NCI-H2196 treated with DMSO at 0.1 percent for 48 hours (cell line): ENCODE data around the gene MINDY4.
"Not testable (repeated sequence)": the region's sequence is repeated elsewhere in the genome, so short reads cannot be mapped to it uniquely, and the experiment has no call there.

Experiments used
- DNase-seq: peaks from one replicate; lab custom pipeline; 2025; ENCODE audit not compliant: unreplicated experiment; lab: John Stamatoyannopoulos, UW

The MINDY4 gene

DNA sequence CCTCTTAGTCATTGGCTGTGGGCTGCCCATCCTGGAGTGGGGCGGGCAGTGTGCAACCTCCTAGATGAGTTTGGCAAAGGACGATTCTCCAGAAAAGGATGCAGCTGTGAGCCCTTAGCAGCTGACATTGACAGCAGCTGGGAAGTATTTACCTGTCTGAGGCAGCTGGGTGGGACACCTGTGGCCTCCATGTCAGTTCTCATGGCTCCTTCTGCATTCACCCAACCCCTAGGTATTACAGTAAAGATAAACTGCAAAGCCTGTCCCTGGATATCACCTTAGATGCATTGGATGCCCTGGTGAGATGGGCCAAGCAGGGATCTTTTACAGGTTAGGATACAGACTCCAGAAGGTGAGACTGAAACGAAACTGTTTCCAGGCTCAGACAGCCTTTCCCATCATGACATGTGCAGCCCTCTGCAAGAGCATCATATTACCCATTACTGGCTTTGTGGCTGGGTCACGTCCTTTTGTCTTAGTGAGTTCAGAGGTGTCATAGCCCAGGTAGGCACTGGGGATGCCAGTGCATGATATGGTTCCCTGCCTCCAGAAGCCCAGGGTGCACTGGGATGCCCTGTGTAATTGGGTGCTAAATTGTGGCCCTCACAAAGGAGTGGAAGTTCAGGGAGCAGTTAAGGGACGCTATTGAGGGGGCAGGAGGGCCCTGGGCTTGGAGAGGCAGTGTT, 28.9 kb downstream of the MINDY4 start:
- no peak for DNase-seq

DNA sequence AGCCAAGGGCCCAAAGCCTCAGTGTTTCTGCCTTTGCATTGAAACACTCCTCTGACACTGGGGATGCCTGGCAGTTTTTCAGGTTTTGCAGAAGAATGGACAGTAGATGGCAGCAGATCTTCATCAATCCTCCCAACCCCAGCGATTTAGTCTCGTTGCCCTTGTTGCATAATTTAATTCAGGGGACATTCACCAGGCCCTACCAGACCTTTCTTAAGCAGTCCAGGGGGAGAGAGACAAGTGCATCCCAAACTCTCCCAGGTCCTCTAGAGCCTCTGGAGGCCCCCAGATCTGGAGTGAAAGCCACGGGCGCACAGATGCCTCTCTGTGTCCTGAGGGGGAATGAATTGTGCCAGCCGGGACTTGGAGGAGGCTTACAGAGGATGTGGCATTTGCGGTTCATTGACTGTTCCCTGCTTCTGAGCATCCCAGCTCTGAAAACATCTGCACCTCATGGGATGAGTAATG, 29.6 kb downstream of the MINDY4 start:
- DNase-seq, result peak; percentile 25

DNA sequence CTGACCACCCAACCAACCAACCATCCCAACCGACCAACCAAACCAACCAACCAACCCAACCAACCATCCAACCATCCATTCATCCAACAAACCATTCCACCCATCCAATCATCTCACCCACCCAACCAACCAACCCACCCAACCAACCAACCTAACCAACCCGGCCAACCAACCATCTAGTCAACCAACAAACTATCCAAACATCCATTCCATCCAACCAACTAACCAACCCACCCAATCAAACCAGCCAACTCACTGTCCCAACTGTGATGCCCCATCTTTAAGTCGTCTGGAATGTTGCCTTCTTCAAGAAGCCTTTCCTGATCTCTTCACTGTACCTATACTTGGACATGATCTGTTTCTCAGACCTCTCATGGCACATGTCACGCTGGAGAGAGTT, 31.6 kb downstream of the MINDY4 start:
- DNase-seq, result no peak

DNA sequence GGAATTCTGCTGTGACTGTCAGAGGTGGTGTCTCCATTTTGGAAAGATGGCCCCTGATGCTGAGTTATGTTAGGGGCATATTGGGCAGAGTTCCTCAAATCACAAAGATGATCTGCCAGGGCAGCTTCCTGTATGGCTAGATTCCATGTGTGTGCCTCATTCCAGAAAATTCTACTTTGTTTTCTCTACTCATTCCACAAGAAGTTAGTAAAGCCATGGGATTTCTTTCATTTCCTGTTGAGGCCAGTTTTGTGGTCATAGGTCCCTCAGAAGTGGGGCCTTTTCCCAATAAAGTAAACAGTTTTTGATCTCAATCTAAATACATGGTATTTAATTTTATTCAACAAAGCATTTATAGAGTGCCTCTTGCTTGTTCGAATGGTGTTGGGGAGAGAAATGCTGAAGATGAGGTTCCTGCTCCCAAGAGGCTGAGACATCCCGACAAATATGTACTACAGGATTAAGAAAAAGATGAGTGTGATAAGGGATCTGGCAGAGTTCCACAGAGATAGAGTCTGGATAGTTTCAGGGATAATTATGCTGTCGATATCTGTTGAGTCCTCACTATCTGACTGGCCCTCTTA, 33.0 kb downstream of the MINDY4 start:
- no peak for DNase-seq

DNA sequence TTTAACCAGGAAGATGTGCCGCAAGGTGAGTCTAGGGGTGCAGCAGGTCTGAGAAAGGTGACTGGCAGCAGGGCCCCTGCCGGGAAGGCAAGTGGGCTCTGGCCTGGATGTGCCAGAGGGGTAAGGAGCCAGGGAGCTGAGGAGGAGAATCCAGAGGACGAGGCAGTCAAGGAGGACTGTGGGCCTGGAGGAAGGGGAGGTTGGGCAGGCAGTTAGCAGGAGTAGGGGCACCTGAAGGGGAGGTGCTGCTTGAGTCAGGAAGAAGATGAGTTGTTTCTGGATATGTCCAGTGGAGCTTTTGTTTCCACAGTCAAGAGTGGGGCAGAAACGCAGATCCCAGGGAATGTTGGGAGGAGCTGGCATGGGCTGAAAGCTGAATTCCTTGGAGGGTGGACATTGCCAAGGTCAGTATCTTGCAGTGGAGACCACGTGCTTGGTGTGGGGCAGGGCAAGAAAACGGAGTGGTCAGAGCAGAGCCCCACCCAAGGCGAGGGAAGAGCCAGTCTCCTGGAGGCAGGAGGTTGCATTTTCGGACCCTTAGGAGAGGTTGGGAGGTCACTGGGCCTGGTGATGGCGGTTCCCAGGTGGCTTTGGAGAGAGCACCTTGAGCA, 34.0 kb downstream of the MINDY4 start:
- no peak for DNase-seq

DNA sequence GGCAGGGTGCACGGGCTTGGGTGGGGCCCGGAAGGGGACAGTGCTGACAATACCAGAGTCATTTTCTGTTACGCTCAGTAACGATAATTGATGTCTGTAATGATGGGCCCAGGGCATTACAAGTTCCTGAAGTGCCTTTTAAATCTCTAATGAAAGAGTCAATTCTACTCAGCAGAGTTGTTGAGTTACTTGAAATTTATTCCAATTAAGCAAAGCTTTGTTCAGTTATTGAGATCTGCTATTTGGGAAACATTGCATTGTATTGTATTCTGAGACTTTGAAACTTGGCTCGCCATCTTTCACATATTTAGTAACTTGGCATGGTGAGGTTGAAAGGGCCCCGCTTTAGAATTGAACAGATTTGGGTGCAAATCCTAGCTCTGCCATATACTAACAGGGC, 34.7 kb downstream of the MINDY4 start:
- DNase-seq, result no peak

DNA sequence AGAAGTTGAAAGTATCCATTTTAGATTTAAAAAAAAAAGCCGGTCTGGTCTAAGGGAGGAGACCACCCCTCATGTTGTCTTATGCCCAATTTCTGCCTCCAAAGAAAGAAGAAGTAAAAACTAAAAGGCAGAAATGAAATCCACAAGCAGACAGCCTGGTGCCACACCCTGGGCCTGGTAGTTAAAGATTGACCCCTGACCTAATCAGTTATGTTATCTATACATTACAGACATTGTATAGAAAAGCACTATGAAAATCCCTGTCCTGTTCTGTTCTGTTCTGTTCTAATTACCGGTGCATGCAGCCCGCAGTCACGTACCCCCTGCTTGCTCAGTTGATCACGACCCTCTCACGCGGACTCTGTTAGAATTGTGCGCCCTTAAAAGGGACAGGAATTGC, 36.3 kb downstream of the MINDY4 start:
- not testable (repeated sequence) for DNase-seq

DNA sequence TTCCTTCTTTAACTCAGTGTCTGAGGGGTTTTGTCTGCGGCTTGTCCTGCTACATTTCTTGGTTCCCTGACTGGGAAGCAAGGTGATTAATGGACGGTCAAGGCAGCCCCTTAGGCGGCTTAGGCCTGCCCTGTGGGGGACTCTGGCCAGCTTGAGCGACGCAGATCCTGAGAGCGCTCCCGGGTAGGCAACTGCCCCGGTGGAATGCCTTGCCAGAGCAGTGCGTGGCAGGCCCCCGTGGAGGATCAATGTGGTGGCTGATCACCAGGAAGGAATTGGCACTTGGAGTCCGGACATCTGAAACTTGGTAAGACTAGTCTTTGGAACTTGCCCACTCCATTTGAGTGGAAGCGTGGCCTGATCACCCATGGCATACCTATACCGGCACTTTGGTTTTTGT, 36.7 kb downstream of the MINDY4 start:
- not testable (repeated sequence) for DNase-seq

DNA sequence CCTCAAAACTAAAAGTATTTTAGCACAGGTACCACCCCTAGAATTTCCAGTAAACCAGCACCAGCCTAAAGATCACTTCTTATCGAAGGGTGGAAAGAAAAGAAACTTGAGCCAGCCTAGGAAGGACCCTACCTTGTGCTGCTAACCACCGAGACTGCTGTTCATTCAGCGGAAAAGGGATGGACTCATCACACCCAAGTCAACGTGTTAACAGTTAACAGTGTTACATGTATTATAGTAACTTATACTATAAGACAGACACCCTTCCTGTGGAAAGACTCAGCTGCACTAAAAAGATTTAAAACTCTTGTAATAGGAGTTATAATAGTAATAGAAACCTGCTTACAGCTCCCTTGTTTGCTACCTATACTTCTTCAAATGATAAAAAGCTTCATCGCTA, 39.8 kb downstream of the MINDY4 start:
- DNase-seq, result no peak

DNA sequence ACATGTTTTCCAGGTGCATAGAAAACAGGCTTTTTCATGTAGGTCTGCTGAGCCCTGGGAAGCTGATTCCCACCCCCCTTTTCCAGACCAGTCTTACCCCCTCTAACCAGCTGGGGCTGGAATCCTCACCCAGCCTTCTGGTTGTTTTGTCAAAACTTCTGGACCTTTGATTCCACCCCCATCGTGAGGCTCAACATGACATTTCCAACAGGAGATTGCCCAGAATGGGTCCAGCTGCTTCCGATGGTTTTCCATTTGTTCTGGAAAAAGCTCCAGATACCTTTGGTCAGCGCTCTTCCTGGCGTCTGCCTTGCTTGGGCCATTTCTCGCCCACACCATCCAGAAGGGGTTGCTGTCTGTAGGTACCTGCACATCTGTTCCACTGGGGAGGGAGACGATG, 41.5 kb downstream of the MINDY4 start:
- no peak for DNase-seq

DNA sequence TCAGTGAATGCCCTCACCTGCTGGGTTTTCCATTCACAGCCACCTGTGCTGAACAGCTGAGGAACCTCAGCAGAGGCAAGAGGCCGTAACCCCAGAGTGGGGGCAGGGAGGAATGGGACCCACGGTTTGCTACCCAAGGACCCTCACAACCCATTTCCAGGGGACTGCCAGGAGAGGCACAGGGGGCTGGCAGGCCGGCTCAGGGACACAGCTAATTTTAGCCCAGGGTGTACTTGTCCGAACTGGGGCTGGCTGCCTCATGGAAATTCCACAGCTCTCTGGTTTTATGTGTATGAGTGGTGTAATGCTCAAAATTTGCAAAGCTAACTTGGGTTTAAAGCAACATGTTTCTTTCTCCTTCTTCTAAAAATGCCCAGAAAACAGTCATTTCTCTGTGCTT, 42.2 kb downstream of the MINDY4 start:
- DNase-seq, result no peak

DNA sequence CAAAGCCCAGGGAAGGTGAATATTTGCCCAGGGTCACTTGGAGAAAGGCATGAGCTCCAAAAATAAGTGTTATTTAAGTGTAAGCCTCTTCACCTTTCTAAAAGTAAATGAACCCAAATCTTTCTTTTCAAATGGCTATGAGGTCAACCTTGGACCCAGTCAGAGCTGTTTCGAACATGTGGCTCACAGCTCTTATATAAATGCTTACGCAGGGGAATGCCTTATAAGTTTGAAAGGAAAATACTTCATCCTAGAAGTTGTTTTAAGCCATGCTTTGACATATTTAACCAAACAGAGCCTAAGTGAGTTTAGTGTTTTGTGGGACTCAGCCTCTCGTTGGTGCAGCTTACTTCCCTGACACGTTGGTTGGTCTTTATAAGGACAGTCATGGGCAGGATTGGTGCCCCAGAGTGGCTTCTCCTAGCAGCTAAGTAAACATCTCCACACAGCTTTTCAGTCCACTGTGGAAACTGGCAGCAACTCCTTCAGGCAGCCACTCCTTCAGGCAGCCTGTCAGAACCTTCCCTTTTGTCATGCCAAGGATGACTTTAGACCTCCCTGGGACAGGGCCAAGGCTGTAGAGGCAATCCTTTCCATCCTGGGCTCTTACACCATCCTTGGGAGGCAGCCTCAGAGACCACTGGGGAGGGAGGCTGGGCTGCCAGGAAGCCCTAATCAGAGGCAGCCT, 43.6 kb downstream of the MINDY4 start:
- no peak for DNase-seq

DNA sequence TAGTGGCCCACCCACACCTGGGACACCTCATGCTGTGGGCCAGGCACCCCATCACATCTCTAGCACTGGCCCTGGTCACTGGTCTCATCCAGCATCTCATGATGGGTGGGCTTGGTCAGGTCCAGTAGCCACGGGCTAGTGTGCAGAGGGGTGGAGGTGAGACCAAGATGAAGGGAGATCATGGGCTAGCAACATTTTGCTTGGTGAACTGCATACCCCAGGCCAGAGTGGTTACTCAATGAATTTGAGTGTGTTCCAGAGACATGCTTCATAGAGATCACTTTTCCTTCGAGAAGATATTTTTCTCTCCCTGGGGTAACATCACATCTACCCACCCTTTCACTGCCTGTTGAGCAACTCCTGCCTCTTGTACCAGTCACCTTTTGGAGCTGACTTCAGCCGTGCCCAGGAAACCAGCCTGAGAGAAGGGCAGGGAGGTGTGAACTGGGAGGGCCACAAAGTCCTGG, 44.2 kb downstream of the MINDY4 start:
- DNase-seq, result no peak

DNA sequence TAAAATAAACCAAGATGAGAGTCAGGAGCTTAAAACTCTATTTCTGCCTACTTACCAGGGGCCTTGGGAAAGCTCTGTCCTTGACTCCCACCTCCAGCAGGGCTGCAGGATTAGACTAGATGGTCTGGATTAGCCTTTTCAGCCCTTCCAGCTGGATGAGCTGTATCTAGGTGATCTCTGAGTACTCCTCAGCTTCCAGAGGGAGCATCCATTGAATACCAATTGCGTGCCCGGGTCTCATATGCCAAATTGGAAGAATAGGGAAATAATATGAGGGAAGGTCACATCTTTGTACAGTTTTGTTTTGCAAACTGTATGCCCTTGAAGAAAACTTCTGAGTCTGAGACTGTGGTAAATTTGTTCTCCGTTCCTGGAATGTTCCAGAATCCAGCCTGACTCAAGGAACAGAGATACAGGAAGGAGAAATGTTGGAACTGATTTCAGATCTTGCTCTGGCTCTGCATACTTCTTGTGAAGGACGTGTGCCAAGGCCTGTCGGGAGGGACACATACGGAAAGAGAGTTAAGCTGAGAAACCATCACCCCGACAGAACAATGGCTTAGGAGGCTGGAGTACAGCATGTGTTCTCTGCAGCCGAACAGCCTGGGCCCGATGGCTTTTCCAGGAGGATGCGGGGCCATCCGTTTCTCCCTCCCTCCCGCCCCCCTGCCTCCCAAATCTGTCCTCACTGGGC, 44.9 kb downstream of the MINDY4 start:
- no peak for DNase-seq

DNA sequence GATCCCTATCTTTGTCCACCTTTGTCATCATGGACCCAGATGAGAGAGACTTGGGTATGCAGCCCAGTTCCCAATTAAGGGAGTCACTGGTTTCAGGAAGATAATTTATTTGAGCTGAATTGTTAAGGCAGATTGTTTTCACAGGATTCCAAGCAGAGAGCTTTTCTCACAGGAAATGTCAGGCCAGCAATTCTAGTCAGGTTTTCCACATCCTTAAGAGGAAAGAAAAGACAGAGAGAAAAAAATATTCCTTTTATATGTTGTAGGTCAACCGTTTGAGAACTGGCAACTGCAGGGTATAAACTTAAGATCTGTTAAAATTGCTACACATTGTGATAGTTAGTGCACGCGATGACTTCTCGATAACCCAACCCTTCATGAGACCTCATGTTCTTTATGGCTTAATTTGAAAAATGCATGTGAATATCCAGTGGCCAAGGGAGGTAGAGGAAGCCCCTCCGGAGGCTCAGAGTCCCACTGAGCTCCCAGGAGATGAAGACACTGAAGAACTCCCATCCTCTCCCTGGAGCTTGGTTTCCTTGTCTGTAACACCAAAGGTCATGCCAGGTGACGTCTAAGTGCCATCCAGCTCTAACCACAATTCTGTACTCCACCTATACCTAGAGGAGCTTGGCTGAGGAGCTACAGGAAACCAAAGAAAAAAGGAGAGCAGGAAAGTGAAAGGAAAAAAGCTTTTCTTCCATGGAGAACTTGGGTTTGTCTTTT, 45.6 kb downstream of the MINDY4 start:
- DNase-seq, result no peak

DNA sequence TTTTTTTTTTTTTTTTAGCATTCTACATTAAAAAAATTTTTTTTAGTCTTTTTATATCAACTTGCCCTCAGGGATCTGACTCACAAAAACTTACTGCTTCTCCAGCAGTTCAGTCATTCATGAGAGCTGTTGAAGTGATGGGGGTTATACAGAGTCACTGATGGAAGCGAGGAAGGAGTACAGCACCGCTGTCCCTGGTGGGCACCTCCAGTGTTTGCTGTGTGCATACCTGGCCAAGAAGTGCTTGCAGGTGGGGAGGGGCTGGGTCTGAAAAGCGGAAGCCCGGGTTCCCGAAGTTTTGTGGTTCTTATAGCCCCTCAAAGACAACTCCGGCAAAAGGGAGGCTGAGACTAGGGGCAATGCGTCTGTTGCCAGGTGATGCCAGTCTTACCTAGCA, 46.2 kb downstream of the MINDY4 start:
- no peak for DNase-seq

DNA sequence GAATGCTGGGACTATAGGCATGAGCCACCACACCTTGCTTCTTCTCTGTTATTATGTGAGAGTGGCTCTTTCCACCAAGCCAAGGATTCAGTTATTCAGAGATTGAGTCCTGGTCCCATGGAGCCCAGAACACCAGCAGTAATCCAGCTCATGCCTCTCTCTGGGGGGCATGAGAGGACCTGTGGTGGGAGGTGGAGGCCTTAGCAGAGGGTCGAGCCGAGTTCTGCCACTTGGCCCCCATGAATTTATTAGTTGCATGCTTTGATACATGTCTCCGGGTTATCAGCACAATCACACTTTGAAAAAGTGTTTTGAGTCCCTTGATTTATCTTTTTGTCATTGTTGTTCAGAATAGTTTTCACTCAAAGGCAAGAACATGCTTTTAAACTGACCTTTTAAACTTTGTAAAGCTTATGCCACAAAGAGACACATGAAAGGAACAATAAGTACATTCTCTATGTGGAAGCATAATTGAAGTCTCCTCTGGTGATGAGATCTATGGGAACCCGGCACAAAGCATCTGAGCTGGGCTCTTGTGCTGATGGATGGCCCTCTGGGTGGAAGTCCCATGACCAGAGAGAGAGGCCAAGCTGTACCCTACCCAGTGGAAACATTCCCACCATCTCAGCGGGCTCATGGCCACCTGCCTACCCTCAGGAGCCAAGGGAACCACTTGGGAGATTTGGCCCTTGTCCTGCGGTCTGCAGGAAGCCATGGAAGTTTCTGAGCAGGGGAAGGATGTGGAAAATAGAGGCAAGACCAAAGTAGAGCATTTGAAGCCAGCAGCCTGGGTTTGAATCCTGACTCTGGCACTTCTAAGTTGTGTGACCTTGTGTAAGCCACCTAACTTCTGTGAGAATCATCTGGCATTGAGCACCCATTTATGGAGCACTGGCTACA, 53.9 kb downstream of the MINDY4 start:
- no peak for DNase-seq

DNA sequence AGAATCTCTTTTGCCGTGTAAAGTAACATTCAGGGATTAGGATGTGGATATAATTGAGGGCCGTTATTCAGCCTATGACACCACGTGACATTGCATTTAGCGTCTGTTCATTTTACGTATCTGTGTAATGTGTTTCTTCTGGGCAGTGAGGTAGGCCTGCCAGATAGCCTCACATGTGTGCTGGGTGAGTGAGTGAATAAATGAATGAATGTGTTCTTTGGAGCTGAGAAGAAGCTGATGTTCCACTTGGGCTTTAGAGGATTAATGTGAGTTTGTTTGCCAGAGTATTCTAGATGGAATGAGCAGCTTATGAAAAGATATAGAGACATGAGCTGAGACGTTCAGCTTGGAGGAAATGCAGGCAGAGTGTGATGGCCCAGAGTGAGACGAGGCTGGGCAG, 55.0 kb downstream of the MINDY4 start:
- no peak for DNase-seq

DNA sequence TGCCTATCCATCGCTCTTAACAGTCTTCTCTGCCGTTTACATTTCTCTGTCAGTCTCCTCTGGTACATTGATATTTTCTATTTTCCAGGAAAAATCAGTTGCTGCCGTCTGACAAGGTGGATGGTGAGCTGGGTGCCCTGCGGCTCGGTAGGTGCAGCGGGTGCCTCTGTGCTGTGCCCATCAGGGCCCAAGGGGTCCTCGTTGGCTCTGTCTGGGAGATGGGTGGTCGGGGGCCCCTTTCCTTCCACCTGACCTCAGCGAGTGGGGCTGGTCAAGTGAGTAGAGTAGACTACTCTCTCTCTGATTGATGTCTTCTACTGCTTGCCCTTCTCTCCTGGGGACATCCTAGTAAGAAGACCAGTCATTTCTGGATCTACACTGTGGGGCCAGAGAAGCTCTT, 57.4 kb downstream of the MINDY4 start:
- no peak for DNase-seq

DNA sequence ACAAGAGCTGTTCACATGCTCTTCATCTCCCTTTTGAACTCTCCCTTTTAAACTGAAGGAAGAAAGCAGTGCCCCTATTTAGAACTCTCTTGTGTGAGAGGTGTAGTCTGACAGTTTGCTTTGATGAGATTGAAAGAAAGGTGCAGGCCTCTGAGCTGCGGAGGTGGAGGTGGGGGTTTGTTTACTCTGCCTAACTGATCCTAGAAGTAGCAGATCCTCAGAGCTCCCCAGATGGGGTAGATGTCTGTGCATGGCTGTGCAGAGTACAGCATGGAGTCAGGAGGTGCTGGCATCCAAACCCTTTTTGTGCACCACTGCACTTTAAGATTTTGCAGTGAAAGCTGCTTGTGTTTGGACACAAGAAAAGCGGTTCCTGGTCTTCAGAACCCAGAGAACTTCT, 58.3 kb downstream of the MINDY4 start:
- DNase-seq, result no peak
